ENCODE results near the gene POLE4.

DNA sequence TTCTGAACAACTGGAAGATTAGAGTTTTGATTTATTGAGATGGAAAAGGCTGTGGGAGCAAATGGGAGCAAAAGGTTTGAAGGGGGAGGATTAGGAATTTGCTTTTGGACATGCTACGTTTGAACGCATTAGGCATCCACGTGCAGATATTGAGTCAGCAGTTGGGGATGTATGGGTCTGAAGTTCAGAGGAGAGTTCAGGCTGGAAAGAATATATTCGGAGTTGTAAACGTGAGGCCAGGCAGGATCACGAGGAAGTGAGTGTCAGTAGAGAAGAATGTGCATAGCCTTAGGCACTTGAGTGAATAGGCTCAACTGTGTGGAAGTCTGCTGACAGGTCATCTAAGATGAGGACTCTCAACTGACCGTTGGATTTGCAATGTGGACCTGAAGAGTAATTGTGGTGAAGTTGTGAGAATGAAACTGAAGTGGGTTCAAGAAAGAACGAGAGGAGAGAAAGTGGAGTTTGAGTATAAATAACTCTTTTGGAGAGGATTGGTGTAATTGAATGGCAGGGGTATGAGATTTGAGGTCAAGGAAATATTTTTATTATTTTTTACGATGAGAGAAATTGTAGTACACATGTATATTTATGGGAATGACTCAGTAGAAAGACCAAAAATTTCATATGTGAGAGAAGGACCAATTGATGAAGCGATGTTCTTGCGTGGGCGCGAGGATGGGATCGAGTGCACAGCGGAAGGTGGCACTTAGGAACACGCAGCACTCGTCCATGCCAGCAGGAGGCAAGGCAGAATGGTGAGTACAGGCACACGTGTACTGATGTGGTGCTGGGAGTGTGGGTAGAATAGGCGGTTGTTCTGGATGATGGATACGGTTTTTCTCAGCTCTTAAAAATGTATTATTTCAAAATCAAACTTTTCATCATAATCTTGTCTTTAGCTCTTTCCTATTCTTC lies 40.5 kb upstream of the POLE4 start:
- TF ChIP-seq, protein P1, sequence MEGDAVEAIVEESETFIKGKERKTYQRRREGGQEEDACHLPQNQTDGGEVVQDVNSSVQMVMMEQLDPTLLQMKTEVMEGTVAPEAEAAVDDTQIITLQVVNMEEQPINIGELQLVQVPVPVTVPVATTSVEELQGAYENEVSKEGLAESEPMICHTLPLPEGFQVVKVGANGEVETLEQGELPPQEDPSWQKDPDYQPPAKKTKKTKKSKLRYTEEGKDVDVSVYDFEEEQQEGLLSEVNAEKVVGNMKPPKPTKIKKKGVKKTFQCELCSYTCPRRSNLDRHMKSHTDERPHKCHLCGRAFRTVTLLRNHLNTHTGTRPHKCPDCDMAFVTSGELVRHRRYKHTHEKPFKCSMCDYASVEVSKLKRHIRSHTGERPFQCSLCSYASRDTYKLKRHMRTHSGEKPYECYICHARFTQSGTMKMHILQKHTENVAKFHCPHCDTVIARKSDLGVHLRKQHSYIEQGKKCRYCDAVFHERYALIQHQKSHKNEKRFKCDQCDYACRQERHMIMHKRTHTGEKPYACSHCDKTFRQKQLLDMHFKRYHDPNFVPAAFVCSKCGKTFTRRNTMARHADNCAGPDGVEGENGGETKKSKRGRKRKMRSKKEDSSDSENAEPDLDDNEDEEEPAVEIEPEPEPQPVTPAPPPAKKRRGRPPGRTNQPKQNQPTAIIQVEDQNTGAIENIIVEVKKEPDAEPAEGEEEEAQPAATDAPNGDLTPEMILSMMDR (conservative IDR thresholded peaks at IDR 0.05 in 1 of 2, IDR thresholded peaks at IDR 0.05 in 1 of 2; ENCODE audit: extremely low read depth in 1 of 2, insufficient read depth in 1 of 2, low read depth in 1 of 2, low read length in 2 of 2) = no peak
- no peak for TF ChIP-seq EZH2 (IDR thresholded peaks at IDR 0.05; ENCODE audit: borderline replicate concordance, low read length)

All from mammary epithelial cell (primary cell).